HS-5 (cell line): Measurements from ENCODE around the gene TRIM64.
"Not testable (repeated sequence)": the region's sequence is repeated elsewhere in the genome, so short reads cannot be mapped to it uniquely, and the experiment has no call there.

Experiments
- DNase-seq: peaks from one replicate; pipeline ENCODE4 v3.0.0-alpha.2; 2012; ENCODE audit warnings: low read depth

Gene TRIM64, protein sequence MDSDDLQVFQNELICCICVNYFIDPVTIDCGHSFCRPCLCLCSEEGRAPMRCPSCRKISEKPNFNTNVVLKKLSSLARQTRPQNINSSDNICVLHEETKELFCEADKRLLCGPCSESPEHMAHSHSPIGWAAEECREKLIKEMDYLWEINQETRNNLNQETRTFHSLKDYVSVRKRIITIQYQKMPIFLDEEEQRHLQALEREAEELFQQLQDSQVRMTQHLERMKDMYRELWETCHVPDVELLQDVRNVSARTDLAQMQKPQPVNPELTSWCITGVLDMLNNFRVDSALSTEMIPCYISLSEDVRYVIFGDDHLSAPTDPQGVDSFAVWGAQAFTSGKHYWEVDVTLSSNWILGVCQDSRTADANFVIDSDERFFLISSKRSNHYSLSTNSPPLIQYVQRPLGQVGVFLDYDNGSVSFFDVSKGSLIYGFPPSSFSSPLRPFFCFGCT

GRCh38 chr11:89965737-89966136, at the start of gene TRIM64:
TSS of gene TRIM64 (plus strand) at chr11:89966037. CDS start at chr11:89968504, 2,467 bp downstream.
- DNase-seq = not testable (repeated sequence)

GRCh38 chr11:89922195-89922660, 43.6 kb upstream of the TRIM64 start, which contains the start of gene TRIM49D1:
TSS of gene TRIM49D1 (minus strand) at chr11:89922245. CDS start at chr11:89917710, 4,535 bp downstream.
- no peak for DNase-seq

- DNase-seq = not testable (repeated sequence)
Observed at GRCh38 chr11:89923764-89924163, 42.1 kb upstream of the TRIM64 start, which contains the start of gene TRIM49D2. TSS of gene TRIM49D2 (plus strand) at chr11:89924064. CDS start at chr11:89926762, 2,698 bp downstream.

DNA sequence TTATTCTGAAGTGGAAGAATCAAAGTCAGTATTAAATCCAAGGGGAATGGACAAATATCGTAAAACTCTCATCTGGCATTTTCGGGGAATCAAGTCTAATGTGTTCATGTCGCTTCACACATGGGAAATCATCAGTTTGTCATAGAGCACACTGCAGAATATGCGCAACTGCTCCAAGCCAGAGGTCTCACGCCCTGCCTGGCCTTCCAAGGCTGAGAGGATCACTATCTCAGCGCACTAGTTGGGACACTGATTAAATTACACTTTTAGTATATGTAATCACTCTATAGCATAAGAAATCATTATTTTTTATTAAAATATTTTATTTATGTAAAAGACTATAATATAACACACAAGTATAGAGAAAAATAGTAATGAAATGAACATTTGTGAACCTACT, 5.0 kb upstream of the TRIM64 start:
- not testable (repeated sequence) for DNase-seq
